HCT116 (cell line): ENCODE measurements around the gene TPGS1. TPM values are rescaled to one million over a fixed set of nuclear protein-coding genes. Genes with fewer than 3 reads are reported as not detected.

Experiments
- ATAC-seq: fragments of 200-7000 bp; cut with Tn5 transposase; 2 replicates; pipeline ENCODE4 v1.9.1; 2020; ENCODE audit warnings: mild to moderate bottlenecking, moderate library complexity
- BruUV-seq: library from RNA; stranded (reverse); fragments of 400-500 nt; replicated peaks from 2 replicates; lab custom pipeline; 2021; lab: Mats Ljungman, UMichigan
- CTCF ChIA-PET: fragments of 300-600 bp; sonication (Branson Sonifier 250); formaldehyde crosslinking; loops from one replicate; lab custom pipeline; 2021; ENCODE audit warnings: antibody characterized with exemption; lab: Charles Lee
- POLR2A ChIA-PET: fragments of 300-600, 350-600 bp; sonication (Branson Sonifier 250); formaldehyde crosslinking; loops from one replicate; lab custom pipeline; 2021; ENCODE audit warnings: antibody characterized with exemption; lab: Charles Lee
- RAD21 ChIA-PET, 2 experiments: fragments of 300-600 bp; sonication (Branson Sonifier 250); formaldehyde crosslinking; loops; one replicate each; lab custom pipeline; 2023; ENCODE audit warnings: low total read pairs in 2 of 2; ENCODE audit not compliant: uncharacterized antibody in 2 of 2, unreplicated experiment in 2 of 2, low non-redundant PET in 1 of 2; lab: Charles Lee
- DNase-seq: peaks from one replicate; pipeline ENCODE4 v3.0.0-alpha.2; 2010; ENCODE audit warnings: low read depth, low spot score
- H2AFZ ChIP-seq: fragments of 200-600 bp; shearing (Covaris generic), sonication (generic); 2 replicates; pipeline ENCODE4 v1.6.1; 2017; ENCODE audit warnings: low read depth, mixed run types, mixed read lengths, antibody characterized with exemption, low read length; ENCODE audit not compliant: poor library complexity, severe bottlenecking
- H3K27ac ChIP-seq: 2 replicates; pipeline ENCODE4 v1.5.1; 2012; ENCODE audit warnings: low read depth, low read length
- H3K27me3 ChIP-seq: fragments of 200-600 bp; sonication (generic); 2 replicates; pipeline ENCODE4 v1.6.1; 2016; ENCODE audit warnings: mixed run types, low read length, mixed read lengths; ENCODE audit not compliant: insufficient read depth
- H3K36me3 ChIP-seq, 2 experiments: fragments of 200-500 bp in 1 of 2; fragments of 200-600 bp in 1 of 2; sonication (Bioruptor generic) in 1 of 2; sonication (generic) in 1 of 2; 2 replicates each; pipeline versions ENCODE4 v1.5.1 to v1.6.1; 2014 to 2016; ENCODE audit warnings: low read length in 2 of 2, inconsistent platforms in 1 of 2, mixed read lengths in 1 of 2, mixed run types in 1 of 2; ENCODE audit not compliant: insufficient read depth in 2 of 2, control insufficient read depth in 1 of 2
- H3K4me1 ChIP-seq, 2 experiments: fragments of 200-600 bp in 1 of 2; sonication (generic) in 1 of 2; 2 replicates each; pipeline versions ENCODE4 v1.5.1 to v1.6.1; 2012 to 2017; ENCODE audit warnings: low read length in 2 of 2, inconsistent platforms in 1 of 2, mild to moderate bottlenecking in 1 of 2, mixed read lengths in 1 of 2, mixed run types in 1 of 2, moderate library complexity in 1 of 2; ENCODE audit not compliant: insufficient read depth in 2 of 2, control insufficient read depth in 1 of 2
- H3K4me2 ChIP-seq: fragments of 200-600 bp; sonication (generic); 2 replicates; pipeline ENCODE4 v1.6.1; 2017; ENCODE audit warnings: mixed run types, low read length, mixed read lengths
- H3K4me3 ChIP-seq, 2 experiments: fragments of 200-600 bp in 1 of 2; sonication (generic) in 1 of 2; replicated peaks in 1 of 2; 2 replicates each; pipeline ENCODE4 v1.5.1; 2011 to 2016; ENCODE audit warnings: low read length in 2 of 2, control low read depth in 1 of 2, low read depth in 1 of 2, mild to moderate bottlenecking in 1 of 2, mixed read lengths in 1 of 2, mixed run types in 1 of 2
- H3K79me2 ChIP-seq: fragments of 200-600 bp; sonication (generic); 2 replicates; pipeline ENCODE4 v1.6.1; 2017; ENCODE audit warnings: mild to moderate bottlenecking, mixed run types, low read length, moderate library complexity, mixed read lengths; ENCODE audit not compliant: insufficient read depth
- H3K9ac ChIP-seq: fragments of 200-600 bp; sonication (generic); 2 replicates; pipeline ENCODE4 v1.6.1; 2016; ENCODE audit warnings: low read length, mixed read lengths
- H3K9me2 ChIP-seq: fragments of 200-600 bp; sonication (generic), shearing (Covaris generic); 2 replicates; pipeline ENCODE4 v1.6.1; 2017; ENCODE audit warnings: mixed run types, mild to moderate bottlenecking, moderate library complexity; ENCODE audit not compliant: insufficient read depth
- H3K9me3 ChIP-seq, 2 experiments: fragments of 200-500 bp in 1 of 2; fragments of 200-600 bp in 1 of 2; sonication (Bioruptor generic) in 1 of 2; sonication (generic) in 1 of 2; 2 replicates each; pipeline ENCODE4 v1.6.1; 2014 to 2017; ENCODE audit warnings: low read length in 2 of 2, mixed read lengths in 2 of 2, inconsistent platforms in 1 of 2, low read depth in 1 of 2, mild to moderate bottlenecking in 1 of 2, mixed run types in 1 of 2, moderate library complexity in 1 of 2; ENCODE audit not compliant: control insufficient read depth in 1 of 2, insufficient read depth in 1 of 2
- H4K20me1 ChIP-seq: fragments of 200-600 bp; sonication (generic), shearing (Covaris generic); 2 replicates; pipeline ENCODE4 v1.6.1; 2017; ENCODE audit warnings: mixed run types, mild to moderate bottlenecking, moderate library complexity; ENCODE audit not compliant: insufficient read depth
- CBX3 ChIP-seq: IDR thresholded peaks from 2 replicates; pipeline ENCODE4 v1.6.1; 2012; ENCODE audit warnings: low read depth
- EGR1 ChIP-seq: IDR thresholded peaks from 2 replicates; pipeline ENCODE4 v1.6.1; 2012; ENCODE audit warnings: low read depth
- ELF1 ChIP-seq: IDR thresholded peaks from 2 replicates; pipeline ENCODE4 v1.6.1; 2012; ENCODE audit warnings: low read depth, borderline replicate concordance
- EZH2phosphoT487 ChIP-seq: fragments of 200-600 bp; IDR thresholded peaks from 2 replicates; pipeline ENCODE4 v1.6.1; 2018; ENCODE audit warnings: antibody characterized with exemption, borderline replicate concordance
- FOSL1 ChIP-seq: IDR thresholded peaks from 2 replicates; pipeline ENCODE4 v1.6.1; 2012; ENCODE audit warnings: low read depth
- MAX ChIP-seq: IDR thresholded peaks from 2 replicates; pipeline ENCODE4 v1.6.1; 2012
- POLR2A ChIP-seq: IDR thresholded peaks from 2 replicates; pipeline ENCODE4 v1.7.0; 2011; ENCODE audit warnings: borderline replicate concordance; ENCODE audit not compliant: insufficient read depth, insufficient read length; ENCODE audit errors: extremely low read depth
- POLR2AphosphoS5 ChIP-seq: IDR thresholded peaks from 2 replicates; pipeline ENCODE4 v1.6.1; 2011; ENCODE audit warnings: mild to moderate bottlenecking, low read depth, low read length, moderate library complexity
- SIN3A ChIP-seq: IDR thresholded peaks from 2 replicates; pipeline ENCODE4 v1.6.1; 2012; ENCODE audit warnings: low read depth
- TCF7L2 ChIP-seq: IDR thresholded peaks from 2 replicates; pipeline ENCODE4 v1.7.0; 2011; ENCODE audit warnings: borderline replicate concordance, inconsistent platforms; ENCODE audit not compliant: insufficient read depth, insufficient read length; ENCODE audit errors: extremely low read depth
- YY1 ChIP-seq: IDR thresholded peaks from 2 replicates; pipeline ENCODE4 v1.6.1; 2011; ENCODE audit warnings: low read length, low read depth, moderate library complexity, mild to moderate bottlenecking; ENCODE audit not compliant: insufficient replicate concordance; ENCODE audit errors: extremely low read depth
- ZBTB33 ChIP-seq: IDR thresholded peaks from 2 replicates; pipeline ENCODE4 v1.6.1; 2011; ENCODE audit warnings: mild to moderate bottlenecking, low read length, moderate library complexity; ENCODE audit not compliant: insufficient replicate concordance; ENCODE audit errors: extremely low read depth
- ZFX ChIP-seq: fragments of 450-650 bp; IDR thresholded peaks from 2 replicates; pipeline ENCODE4 v1.6.1; 2017
- intact Hi-C: fragments of 100-400 bp; cut with micrococcal nuclease; formaldehyde crosslinking; loops from 2 replicates; pipeline ENCODE4 v1.10.0; 2022
- total RNA-seq: library from RNA; stranded (reverse); gene quantifications from one replicate; pipeline ENCODE4 v1.2.1, GENCODE V29; 2021; ENCODE audit not compliant: unreplicated experiment
- TF ChIP-seq, protein P1 (sequence below): IDR thresholded peaks from 2 replicates; pipeline ENCODE4 v1.6.1; 2012; ENCODE audit warnings: low read depth
- TF ChIP-seq, protein P2 (sequence below), 3 experiments: fragments of 200-600 bp in 1 of 3; sonication (generic) in 1 of 3; IDR thresholded peaks in 2 of 3; conservative IDR thresholded peaks in 1 of 3; 2 replicates each; pipeline ENCODE4 v1.5.1; 2012 to 2017; ENCODE audit warnings: low read depth in 2 of 3, low read length in 2 of 3, antibody characterized with exemption in 1 of 3, borderline replicate concordance in 1 of 3, control low read depth in 1 of 3, mild to moderate bottlenecking in 1 of 3, mixed read lengths in 1 of 3, mixed run types in 1 of 3, moderate library complexity in 1 of 3; ENCODE audit not compliant: insufficient read depth in 1 of 3
- TF ChIP-seq, protein P3 (sequence below): IDR thresholded peaks from 2 replicates; pipeline ENCODE4 v1.6.1; 2012

Gene TPGS1
- total RNA-seq, 1 experiment from 2014 or later, result 19.1 TPM

GRCh38 chr19:496986-497385 lies 10.3 kb upstream of the TPGS1 start:
- no peaks in the 10 kb centered on the region for H3K36me3 ChIP-seq
- H4K20me1 ChIP-seq, result no peaks in the 10 kb centered on the region
- no peak for ATAC-seq
- no peak overlapping the region for H2AFZ ChIP-seq
- H3K79me2 ChIP-seq, result no peaks in the 10 kb centered on the region
- no peak overlapping the region for H3K27ac ChIP-seq
- no TSS peak for BruUV-seq
- CTCF ChIA-PET, result no interaction called here
- H3K9me3 ChIP-seq, result no peaks in the 10 kb centered on the region; a peak in 1 of 4 replicates
- TF ChIP-seq ELF1, result no peak
- TF ChIP-seq ZBTB33, result no peak
- no peak for TF ChIP-seq CBX3
- no peak for TF ChIP-seq FOSL1
- TF ChIP-seq, protein P1, sequence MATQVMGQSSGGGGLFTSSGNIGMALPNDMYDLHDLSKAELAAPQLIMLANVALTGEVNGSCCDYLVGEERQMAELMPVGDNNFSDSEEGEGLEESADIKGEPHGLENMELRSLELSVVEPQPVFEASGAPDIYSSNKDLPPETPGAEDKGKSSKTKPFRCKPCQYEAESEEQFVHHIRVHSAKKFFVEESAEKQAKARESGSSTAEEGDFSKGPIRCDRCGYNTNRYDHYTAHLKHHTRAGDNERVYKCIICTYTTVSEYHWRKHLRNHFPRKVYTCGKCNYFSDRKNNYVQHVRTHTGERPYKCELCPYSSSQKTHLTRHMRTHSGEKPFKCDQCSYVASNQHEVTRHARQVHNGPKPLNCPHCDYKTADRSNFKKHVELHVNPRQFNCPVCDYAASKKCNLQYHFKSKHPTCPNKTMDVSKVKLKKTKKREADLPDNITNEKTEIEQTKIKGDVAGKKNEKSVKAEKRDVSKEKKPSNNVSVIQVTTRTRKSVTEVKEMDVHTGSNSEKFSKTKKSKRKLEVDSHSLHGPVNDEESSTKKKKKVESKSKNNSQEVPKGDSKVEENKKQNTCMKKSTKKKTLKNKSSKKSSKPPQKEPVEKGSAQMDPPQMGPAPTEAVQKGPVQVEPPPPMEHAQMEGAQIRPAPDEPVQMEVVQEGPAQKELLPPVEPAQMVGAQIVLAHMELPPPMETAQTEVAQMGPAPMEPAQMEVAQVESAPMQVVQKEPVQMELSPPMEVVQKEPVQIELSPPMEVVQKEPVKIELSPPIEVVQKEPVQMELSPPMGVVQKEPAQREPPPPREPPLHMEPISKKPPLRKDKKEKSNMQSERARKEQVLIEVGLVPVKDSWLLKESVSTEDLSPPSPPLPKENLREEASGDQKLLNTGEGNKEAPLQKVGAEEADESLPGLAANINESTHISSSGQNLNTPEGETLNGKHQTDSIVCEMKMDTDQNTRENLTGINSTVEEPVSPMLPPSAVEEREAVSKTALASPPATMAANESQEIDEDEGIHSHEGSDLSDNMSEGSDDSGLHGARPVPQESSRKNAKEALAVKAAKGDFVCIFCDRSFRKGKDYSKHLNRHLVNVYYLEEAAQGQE, result no peak
- TF ChIP-seq POLR2A, result no peak
- TF ChIP-seq YY1, result no peak
- no peak for TF ChIP-seq MAX
- no peak for TF ChIP-seq SIN3A
- no peak for TF ChIP-seq TCF7L2
- no peak for TF ChIP-seq POLR2AphosphoS5
- no peak for TF ChIP-seq EGR1
- TF ChIP-seq ZFX, result no peak
- TF ChIP-seq, protein P2, sequence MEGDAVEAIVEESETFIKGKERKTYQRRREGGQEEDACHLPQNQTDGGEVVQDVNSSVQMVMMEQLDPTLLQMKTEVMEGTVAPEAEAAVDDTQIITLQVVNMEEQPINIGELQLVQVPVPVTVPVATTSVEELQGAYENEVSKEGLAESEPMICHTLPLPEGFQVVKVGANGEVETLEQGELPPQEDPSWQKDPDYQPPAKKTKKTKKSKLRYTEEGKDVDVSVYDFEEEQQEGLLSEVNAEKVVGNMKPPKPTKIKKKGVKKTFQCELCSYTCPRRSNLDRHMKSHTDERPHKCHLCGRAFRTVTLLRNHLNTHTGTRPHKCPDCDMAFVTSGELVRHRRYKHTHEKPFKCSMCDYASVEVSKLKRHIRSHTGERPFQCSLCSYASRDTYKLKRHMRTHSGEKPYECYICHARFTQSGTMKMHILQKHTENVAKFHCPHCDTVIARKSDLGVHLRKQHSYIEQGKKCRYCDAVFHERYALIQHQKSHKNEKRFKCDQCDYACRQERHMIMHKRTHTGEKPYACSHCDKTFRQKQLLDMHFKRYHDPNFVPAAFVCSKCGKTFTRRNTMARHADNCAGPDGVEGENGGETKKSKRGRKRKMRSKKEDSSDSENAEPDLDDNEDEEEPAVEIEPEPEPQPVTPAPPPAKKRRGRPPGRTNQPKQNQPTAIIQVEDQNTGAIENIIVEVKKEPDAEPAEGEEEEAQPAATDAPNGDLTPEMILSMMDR (IDR thresholded peaks at IDR 0.05 in 2 of 3, conservative IDR thresholded peaks at IDR 0.05 in 1 of 3; ENCODE audit: borderline replicate concordance in 1 of 3, insufficient read depth in 1 of 3, low read depth in 2 of 3, low read length in 2 of 3), result no peak
- no peak for TF ChIP-seq EZH2phosphoT487
- TF ChIP-seq, protein P3, sequence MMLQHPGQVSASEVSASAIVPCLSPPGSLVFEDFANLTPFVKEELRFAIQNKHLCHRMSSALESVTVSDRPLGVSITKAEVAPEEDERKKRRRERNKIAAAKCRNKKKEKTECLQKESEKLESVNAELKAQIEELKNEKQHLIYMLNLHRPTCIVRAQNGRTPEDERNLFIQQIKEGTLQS, result no peak
- POLR2A ChIA-PET, result no interaction called here
- no peaks in the 10 kb centered on the region for H3K9me2 ChIP-seq
- DNase-seq, result no peak
- RAD21 ChIA-PET, result no interaction called here
- H3K4me2 ChIP-seq, result no peak overlapping the region
- peaks cover 2 to 10% of the 10 kb centered on the region in 2 experiments; a peak in 3 of 4 replicates for H3K4me1 ChIP-seq
- H3K9ac ChIP-seq, result no peak overlapping the region
- intact Hi-C loops, result no loop called here
- H3K27me3 ChIP-seq, result no peaks in the 10 kb centered on the region
- H3K4me3 ChIP-seq, result no peak overlapping the region
